ENCODE measurements around the gene PRR33.
"Not testable (repeated sequence)": the region's sequence is repeated elsewhere in the genome, so short reads cannot be mapped to it uniquely, and the experiment has no call there.

Gene PRR33

DNA sequence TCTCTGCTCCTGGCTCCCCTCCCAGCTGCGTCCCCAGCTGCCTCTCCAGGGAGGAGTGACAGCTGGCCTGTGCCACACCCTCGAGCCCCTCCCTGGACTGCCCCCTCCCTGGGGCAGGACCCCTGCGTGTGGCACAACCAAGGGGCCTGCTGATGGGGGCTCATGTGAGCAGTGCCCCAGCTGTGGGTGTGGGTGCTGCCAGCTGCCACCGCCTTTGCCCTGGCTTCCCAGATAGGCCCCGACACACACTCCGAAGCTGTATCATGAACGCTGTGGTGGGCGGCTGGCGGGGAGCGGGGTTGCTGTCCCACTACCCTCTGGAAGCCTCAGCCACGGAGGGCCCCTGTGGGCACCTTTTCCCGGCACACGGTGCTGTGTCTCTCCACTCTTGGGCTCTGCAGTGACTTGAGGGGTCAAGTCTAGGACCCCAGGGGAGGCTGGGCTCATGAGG, 15.8 kb downstream of the PRR33 start:
- DNase-seq (ENCODE audit: low spot score), result not testable (repeated sequence)

DNA sequence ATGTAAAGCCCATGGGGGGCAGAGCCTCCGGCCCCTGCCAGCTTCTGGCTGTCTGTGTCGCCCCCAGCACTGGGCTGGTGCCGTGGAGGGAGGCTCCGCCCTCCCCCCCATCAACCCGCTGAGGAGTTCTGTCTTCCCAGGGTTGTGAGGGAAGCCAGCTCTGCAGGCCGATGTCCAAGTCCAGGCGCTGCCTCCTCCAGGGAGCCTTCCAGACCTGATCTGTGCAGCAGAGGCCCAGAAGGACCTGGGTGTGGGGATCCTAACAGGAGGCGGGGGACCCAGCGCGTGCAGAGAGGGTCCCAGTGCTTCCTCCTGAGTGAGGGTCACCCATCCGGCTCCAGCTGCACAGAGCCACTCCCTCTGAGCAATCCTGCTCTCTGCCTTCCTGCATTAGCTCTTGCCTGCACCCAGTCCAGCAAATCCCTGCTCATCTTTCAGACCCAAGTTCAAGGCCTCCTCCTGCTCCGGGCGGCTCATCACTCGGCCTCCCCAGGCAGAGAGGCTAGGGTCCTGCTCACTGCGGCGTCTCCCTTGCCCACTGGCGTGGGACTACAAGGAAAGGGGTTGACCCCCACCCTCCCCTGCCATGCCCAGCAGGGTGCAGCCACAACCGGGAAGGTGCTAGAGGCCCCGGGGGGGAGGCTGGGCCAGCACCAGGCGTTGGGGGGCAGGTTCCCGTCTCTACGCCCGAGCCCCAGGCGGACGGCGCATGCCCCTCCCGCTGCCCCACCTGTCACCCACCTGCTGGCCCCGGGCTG, 16.4 kb downstream of the PRR33 start:
- no peak for DNase-seq (ENCODE audit: low spot score)

DNA sequence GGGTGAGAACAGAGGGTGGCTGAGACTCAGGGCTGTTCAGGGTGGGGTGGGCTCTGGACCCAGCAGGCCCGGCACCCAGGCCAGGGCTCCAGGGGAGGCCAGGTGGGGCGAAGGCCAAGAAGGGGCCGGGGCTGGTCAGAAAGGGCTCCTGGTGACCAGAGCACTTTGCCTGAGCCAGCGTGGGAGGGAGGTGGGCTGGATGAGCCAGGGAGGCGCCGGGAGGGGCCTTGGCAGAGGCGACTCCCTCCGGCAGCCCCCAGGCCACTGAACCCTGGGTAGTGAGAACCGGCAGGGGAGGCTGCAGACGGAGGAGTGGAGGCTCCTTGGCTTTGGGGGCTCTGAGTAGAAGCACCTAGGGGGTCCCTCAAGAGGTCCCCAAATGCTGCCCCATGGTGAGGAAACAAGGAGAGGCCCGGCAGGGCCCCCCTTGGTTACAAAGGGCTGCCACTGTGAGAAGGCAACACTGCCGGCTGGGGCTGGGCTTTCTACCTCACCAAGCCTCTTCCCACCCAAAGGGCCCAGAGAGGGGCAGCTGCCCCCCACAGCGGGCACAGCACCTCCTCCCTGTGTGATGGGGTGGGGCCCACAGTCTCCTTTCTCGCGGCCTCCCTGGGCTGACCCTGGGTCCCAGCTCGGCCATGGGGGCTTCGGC, 17.1 kb downstream of the PRR33 start:
- DNase-seq (ENCODE audit: low spot score), result not testable (repeated sequence)

DNA sequence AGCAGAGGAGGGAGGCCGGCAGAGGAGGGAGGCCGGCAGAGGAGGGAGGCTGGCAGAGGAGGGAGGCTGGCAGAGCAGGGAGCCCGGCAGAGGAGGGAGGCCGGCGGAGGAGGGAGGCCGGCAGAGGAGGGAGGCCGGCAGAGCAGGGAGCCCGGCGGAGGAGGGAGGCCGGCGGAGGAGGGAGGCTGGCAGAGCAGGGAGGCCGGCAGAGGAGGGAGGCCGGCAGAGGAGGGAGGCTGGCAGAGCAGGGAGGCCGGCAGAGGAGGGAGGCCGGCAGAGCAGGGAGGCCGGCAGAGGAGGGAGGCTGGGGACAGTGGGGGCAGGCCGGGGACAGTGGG, 17.9 kb downstream of the PRR33 start:
- DNase-seq (ENCODE audit: low spot score), result not testable (repeated sequence)

DNA sequence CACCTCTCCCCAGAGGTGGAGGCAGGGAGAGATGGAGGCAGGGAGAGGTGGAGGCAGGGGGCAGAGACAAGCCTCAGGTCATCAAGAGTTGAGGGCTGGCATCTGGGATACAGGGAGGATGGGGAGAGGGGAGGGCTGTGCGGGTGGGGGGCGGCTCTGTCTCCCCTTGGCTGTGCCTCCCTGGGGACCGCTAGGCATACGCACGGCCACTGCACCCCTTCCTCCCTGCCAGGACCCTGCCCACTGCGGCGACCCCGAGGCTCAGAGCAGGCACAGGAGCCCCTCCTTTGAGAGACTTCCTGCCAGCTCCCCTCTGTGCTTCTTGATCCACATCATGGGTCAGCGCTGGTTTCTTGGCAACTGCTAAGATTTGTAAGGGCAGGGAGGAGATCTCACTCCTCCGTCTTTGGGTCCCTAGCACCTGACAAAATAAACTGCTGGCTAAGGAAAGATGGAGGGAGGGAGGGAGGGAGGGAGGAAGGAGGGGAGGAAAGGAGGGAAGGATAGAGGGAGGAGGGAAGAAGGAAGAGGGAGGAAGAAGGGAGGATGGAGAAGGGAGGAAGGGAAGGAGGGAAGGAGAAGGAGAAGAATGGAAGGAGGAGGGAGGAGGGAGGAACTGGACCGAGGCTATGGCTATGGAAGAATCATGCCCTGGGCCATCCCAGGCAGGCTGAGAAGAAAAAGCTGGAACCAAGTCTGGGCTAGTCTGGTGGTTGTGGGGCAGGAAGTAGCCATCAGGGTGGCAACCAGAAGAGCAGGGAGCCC, 18.5 kb downstream of the PRR33 start:
- DNase-seq (ENCODE audit: low spot score), result peak; percentile 59

DNA sequence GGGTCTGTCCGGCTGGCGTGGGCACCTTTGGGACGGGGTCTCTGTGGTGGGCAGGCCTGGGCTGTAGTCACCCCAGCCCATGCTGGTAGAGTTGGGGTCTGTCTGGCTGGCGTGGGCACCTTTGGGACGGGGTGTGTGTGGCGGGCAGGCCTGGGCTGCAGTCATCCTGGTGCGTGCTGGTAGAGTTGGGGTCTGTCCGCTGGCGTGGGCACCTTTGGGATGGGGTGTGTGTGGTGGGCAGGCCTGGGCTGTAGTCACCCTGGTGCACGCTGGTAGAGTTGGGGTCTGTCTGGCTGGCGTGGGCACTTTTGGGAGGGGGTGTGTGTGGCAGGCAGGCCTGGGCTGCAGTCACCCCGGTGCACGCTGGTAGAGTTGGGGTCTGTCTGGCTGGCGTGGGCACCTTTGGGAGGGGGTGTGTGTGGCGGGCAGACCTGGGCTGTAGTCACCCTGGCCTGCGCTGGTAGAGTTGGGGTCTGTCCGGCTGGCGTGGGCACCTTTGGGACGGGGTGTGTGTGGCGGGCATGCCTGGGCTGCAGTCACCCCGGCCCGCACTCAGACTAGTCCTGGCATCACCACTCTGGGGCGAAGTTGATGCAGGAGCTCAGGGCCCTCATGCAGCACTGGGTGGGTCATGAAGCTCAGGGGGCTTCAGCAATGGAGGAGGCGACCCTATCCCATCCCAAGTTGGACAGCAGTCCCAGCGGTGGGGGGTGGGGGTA, 19.3 kb downstream of the PRR33 start:
- no peak for DNase-seq (ENCODE audit: low spot score)

DNA sequence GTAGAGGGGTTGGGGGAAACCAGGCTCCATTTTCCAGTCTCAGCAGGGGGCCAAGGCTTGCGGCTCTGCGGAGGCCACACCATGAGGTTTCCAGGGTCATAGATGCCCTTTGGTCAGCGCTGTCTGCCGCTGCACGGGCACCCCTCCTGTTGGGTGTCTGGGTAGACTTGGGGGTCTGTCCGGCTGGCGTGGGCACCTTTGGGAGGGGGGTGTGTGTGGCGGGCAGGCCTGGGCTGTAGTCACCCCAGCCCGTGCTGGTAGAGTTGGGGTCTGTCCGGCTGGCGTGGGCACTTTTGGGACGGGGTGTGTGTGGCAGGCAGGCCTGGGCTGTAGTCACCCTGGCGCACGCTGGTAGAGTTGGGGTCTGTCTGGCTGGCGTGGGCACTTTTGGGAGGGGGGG, 20.2 kb downstream of the PRR33 start:
- no peak for DNase-seq (ENCODE audit: low spot score)

DNA sequence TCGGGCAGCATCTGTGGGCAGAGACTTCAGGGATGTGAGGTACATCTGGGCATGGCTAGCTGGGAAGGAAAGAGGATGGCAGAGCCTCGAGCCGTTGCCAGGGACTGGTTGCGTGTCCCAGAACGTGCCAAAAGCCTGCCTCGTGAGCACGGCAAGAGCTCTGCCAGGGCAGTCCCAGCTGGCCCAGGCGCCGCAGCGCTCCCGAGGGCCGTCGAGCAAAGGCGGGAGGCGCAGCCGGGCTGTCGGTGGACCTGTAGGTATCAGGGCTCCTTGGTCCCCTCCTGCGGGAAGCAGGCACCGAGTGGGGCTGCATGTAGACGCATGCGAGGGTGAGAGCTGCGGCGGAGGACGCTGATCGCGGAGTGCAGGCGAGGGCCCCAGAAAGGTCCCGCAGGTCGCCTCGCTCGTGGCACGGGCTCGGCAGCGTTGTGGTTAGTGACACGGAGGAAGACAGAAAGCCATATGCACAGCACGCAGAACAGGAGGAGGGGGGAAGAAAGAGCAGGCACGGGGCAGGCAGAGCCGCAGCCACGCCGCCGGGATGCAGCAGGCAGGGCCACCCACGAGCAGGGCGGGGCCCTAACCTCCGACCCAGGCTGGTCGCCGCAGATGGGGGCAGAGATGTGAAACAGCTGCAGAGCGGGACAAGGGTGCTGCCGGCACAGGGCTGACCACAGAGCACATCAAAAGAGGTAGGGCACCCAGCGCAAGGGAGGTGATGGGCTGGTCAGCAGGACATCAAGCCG, 20.8 kb downstream of the PRR33 start:
- no peak for DNase-seq (ENCODE audit: low spot score)

DNA sequence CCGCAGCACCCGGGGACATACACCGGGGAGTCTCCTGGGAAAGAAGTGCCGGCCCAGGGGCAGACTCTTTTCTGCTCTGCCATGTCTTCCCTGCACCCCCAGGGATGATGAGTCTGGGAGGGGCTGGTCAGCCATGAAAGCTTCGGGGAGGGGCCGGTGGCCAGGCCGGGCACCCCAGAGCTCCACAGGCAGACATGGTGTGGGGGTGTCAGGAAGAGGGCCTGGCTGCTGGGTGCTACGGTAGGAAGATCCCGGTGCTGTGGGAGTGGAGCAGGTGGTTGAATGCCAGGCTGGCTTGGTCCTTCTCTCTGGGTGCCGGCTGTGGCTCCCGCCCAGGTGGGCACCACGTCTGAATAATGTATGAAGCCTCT, 21.4 kb downstream of the PRR33 start:
- DNase-seq (ENCODE audit: low spot score), result no peak

DNA sequence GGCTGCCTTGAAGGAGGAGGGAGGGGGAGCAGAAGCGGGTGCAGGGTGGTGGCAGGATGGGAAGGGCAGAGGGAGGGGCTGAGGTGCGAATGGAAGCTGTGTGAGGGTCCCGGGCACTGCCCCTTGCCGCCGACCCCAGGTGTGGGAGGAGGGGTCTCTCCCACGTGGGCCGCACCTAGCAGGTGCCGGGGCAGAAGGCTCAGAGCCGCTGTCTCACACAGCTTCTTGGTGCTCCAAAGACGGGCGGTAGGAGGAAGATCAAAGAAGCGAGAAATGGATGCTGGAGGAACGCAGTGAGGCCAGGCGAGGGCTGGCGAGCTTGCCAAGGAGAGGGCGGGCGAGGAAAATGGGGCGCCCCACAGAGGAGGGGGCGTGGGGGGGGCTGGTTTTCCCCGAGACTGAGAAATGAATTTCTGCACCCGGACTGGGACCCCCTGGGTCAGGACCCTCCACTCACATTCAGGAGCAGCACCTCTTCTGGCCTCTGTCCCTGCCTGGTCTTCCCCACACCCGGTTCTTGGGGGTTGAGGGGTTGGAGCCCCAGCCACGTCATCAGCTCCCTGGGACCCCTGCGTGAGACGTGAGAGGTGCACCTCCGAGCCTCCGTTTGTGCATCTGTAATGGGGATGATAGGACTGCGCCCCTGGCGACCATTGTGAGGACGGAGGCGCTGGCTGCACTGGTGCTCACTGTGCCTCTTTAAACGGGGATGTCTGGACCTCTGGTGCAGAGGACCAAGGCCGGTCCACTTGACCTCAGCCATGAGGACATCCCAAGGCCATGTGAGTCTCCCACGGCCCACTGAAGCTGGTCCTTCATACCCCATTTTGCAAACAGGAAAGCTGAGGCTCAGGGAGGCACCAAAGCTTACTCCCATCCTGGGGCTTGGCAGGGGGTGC, 22.0 kb downstream of the PRR33 start:
- DNase-seq (ENCODE audit: low spot score), result no peak

DNA sequence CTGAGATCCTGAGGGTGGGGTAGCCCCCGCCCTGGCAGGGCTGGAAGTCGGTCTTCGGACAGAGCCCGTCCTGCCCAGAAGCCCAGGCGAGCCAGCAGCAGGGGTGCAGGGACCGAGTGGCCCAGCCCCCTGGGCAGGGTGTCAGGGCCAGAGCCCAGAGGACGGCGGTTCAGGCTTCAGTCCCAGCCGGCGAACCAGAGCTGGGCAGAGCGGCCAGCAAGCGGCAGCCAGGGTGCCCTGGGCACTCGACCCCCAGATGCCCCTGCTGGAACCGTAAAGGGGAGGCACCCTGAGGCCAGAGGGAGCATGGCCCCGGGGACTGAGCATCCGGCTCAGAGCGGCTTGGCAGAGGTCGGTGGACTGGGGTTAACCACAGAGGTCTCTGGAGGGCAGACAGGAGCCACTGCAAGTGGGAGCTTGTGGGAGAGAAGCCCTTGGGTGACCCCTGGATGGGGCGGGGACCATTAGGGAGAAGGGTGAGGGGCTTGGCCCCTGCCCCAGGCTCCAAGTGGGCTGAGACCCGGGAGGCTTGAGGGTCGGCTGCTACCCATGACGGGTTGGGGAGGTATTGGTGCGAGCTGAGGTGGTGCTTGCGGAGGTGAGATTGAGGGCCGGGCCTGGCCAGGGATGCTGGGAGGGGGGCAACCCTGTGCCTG, 22.9 kb downstream of the PRR33 start:
- no peak for DNase-seq (ENCODE audit: low spot score)

DNA sequence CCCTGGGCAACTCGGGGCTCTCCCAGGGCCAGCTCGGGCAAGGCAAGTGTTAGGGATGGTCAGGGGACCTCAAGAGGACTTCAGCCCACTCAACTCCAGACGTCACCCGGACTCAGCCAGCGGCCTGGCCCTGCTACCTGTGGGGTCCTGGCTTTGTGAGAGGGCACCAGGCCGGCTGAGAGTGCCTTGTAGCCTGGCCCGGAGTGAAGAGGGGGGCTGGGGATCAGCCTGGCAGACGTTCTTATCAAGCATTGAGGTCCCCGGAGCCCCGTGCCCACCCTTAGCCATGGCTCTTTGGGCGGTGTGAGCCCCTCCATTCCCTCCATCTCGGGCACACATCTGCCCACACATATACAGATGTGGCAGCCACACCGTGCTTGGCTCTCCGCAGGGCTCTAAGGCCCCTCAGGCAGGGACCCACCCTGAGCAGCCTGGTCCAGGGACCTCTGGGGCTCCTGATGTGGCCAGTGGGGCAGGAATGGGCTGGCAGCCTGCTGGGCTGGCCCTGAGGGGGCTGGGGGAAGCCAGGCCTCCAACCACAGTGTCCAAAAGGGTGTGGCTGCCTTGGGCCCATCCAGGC, 23.5 kb downstream of the PRR33 start:
- DNase-seq (ENCODE audit: low spot score), result no peak

DNA sequence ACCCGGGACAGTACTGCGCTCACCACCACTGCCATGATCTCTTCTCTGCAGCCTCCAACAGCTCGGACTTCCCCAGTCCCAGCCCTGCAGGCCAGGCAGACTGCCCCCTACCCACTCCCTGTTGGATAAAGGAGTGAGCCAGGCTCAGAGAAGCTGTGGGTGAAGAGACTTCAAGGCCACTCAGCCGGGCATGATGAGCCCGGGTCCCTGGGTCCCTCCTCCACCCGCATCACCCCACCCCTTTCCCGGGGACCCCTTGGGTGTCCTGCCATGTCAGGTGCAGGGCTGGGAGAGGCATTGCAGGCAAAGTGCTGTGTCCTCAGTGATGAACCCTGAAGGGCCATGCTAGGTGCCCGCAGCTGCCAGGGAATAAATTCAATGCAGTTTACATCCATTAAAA, 24.3 kb downstream of the PRR33 start:
- DNase-seq (ENCODE audit: low spot score), result no peak

DNA sequence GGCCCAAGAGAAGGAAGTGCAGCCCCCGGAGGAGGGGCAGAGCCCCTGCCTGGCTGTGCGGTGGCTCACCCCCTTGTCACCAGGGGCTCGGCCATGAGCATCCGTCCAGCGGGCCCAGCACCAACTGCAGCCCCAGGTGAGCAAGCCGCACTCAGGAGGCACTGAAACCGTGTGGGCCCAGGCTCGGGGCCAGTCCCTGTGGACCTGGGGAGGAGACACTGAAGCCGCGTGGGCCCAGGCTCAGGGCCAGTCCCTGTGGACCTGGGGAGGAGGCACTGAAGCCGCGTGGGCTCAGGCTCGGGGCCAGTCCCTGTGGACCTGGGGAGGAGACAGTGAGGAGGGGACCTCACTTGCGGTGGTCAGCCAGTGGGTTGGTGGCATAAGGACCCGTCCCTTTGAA, 24.9 kb downstream of the PRR33 start:
- no peak for DNase-seq (ENCODE audit: low spot score)

DNA sequence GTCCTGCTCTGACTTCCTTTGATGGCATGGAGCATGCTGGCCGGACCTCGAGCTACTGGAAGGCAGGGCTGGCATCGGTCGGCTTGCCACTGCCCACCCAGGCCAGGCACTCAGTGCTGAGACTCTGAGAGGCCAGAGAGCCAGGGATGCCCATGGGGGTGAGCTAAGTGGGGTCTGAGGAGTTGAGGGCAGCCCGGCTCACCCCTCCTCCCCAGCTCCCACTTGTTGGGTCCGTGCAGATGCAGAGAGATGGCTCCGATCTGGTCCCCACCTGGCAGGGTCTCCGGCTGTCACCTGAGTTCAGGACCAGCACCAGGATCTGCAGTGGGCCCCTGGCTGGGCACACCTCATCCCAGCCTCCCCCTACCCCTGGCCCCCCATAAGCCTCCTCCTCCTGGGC, 25.5 kb downstream of the PRR33 start:
- DNase-seq (ENCODE audit: low spot score), result no peak

DNA sequence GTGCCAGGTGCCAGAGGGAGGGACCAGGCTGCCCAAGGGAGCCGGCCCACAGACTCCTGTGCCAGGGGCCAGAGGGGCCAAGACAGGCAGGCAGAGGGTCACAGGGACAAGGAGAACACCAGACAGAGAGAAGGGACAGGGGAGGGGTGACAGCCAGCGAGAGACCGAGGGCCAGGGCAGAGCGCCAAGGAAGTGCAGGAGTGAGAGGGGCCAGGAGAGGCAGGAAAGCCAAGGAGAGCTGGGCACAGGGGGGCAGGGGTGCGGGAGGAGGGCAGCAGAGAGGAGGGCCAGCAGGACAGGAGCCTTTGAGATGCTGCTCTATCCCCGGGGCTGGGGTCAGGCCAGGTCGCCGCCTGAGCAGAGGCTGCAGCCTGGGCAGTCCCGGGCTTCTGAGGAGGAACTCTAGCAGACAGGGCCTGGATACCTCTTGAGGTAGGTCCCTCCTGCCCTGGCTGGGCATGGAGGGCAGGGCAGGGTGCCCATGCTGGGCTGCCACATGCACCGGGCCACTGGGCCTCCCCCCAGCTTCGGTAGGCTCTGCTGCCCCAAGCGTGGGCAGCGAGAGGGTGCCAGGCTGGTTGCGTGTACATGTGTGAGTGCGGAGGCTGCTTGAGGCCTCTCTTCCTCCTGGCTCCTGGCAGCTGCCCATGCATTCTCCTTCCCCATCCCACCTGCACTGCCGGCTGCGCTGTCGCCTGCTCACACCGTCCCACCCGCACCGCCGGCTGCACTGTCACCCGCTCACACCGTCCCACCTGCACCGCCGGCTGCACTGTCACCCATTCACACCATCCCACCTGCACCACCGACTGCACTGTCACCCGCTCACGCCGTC, 26.6 kb downstream of the PRR33 start:
- no peak for DNase-seq (ENCODE audit: low spot score)

DNA sequence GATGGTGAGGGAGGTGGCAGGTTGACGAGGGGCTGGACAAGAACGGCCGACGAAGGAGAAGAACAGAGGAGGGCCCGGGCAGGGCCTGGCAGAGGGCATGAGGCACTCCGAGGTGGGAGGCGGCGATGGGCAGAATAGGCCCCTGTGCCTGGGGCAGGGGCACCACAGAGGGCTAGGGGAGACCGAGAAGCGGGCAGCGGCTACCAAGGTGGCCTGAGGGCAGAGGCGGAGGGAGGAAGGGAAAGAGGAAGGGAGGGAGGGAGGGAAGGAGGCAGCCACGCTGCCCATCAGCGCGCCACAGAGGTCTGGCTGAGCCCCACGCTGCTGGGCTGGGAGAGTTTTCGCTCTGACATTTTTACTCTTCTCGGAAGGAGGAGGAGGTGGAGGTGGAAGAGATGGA, 27.5 kb downstream of the PRR33 start:
- no peak for DNase-seq (ENCODE audit: low spot score)

DNA sequence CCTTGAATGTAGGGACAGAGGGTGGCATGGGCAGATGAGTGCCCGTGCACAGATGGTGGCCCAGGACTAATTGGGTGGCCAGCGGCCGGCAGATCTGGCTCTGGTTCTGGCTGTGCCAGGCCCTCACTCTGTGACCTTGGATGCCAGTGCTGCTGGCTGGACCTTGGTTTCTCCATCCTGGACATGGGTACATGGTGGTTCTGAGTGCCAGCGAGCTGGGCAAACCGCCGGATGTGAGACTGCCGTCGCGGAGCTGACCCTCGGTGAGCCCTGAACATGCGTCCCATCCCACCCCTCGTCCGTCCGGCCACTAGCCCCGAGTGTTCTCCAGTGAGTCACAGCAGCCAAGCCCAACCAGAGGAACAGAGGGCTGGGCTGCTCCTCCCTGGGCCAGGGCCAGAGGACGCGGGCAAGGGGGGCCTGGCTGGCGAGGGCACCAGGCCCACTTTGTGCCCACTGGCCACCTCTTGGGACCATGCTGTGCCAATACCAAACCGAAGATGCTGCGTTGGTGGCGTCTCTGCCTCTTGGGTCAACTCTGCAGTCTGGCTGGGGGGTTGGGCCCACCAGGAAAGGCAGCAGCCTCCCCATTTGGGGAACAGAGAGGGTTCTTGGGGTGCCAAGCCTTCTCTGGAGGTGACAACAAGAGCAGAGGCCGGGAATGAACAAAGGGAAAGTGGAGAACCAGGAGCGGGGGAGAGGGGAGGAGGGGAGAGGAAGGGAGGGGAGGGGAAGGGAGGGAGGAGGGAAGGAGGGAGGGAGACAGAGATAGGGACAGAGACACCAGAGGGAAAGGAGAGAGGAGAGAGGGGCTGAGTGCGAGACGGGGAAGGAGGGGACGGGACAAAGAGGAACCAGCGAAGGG, 28.1 kb downstream of the PRR33 start:
- peak; percentile 99 for DNase-seq (ENCODE audit: low spot score)

Data from hepatic stellate cell (primary cell).